Activated naive CD4-positive, alpha-beta T cell treated with anti-CD3 and anti-CD28 coated beads, Interleukin-2, amount 50 U/mL, for 16 hours (primary cell): Measurements from ENCODE around the gene A2M.

Source experiments
- DNase-seq: peaks from one replicate; pipeline ENCODE4 v3.0.0-alpha.2; 2020

A2M gene

GRCh38 chr12:9071518-9071917 lies 44.2 kb downstream of the A2M start:
- DNase-seq = no peak

- DNase-seq = no peak
Observed at GRCh38 chr12:9070351-9070750, 45.4 kb downstream of the A2M start.

- no peak for DNase-seq
Observed at GRCh38 chr12:9068600-9068999, 47.1 kb downstream of the A2M start.

- DNase-seq = no peak
Observed at GRCh38 chr12:9068086-9068485, 47.6 kb downstream of the A2M start.

- DNase-seq = no peak
Observed at GRCh38 chr12:9066755-9067423, 48.8 kb downstream of the A2M start.

- no peak for DNase-seq
Observed at GRCh38 chr12:9066183-9066623, 49.5 kb downstream of the A2M start.

GRCh38 chr12:9065607-9065856 lies 50.2 kb downstream of the A2M start:
- no peak for DNase-seq

- DNase-seq = peak; percentile 14
Observed at GRCh38 chr12:9064815-9065606, 50.7 kb downstream of the A2M start.

- DNase-seq = peak; percentile 63
Observed at GRCh38 chr12:9064201-9064814, 51.4 kb downstream of the A2M start.

- no peak for DNase-seq
Observed at GRCh38 chr12:9052610-9053009, 63.1 kb downstream of the A2M start.

GRCh38 chr12:9051158-9051550 lies 64.6 kb downstream of the A2M start:
- DNase-seq = no peak

GRCh38 chr12:9050521-9051157 lies 65.1 kb downstream of the A2M start:
- no peak for DNase-seq

GRCh38 chr12:9049520-9050133 lies 66.1 kb downstream of the A2M start:
- no peak for DNase-seq

GRCh38 chr12:9048930-9049329 lies 66.8 kb downstream of the A2M start:
- DNase-seq = no peak

- DNase-seq = no peak
Observed at GRCh38 chr12:9047105-9047504, 68.6 kb downstream of the A2M start.

- DNase-seq = no peak
Observed at GRCh38 chr12:9043766-9044165, 72.0 kb downstream of the A2M start.

- no peak for DNase-seq
Observed at GRCh38 chr12:9041321-9041720, 74.4 kb downstream of the A2M start.

GRCh38 chr12:9040484-9041186 lies 75.1 kb downstream of the A2M start:
- DNase-seq = no peak

- DNase-seq = no peak
Observed at GRCh38 chr12:9039397-9039977, 76.2 kb downstream of the A2M start.

- no peak for DNase-seq
Observed at GRCh38 chr12:9037431-9037830, 78.3 kb downstream of the A2M start.

- DNase-seq = no peak
Observed at GRCh38 chr12:9036227-9036626, 79.5 kb downstream of the A2M start.

- no peak for DNase-seq
Observed at GRCh38 chr12:9034095-9034494, 81.6 kb downstream of the A2M start.
